IMR-90 (cell line): ENCODE results near the gene AKR1C4. TPM values are rescaled to one million over a fixed set of nuclear protein-coding genes. Genes with fewer than 3 reads are reported as not detected.

Experiments
- ATAC-seq: fragments of 200-7000 bp; cut with Tn5 transposase; 2 replicates; pipeline ENCODE4 v1.9.1; 2020; ENCODE audit warnings: low read depth, mild to moderate bottlenecking, moderate library complexity
- BruUV-seq: library from RNA; stranded (reverse); fragments of 400-500 nt; replicated peaks from 2 replicates; lab custom pipeline; 2021; lab: Mats Ljungman, UMichigan
- CTCF ChIA-PET: fragments of 300-600 bp; formaldehyde crosslinking; extraction: SDS; loops from one replicate; lab custom pipeline; 2021; ENCODE audit warnings: antibody characterized with exemption; lab: Yijun Ruan, JAX
- POLR2A ChIA-PET: fragments of 300-600 bp; sonication (Branson Sonifier 250); formaldehyde crosslinking; loops from one replicate; lab custom pipeline; 2022; ENCODE audit warnings: antibody characterized with exemption; ENCODE audit not compliant: unreplicated experiment; lab: Charles Lee
- DNase-seq: peaks from one replicate; pipeline ENCODE4 v3.0.0; 2013
- H2AFZ ChIP-seq: replicated peaks from 2 replicates; pipeline ENCODE3; 2013; ENCODE audit warnings: low read length, mild to moderate bottlenecking; ENCODE audit not compliant: poor library complexity
- H2AK5ac ChIP-seq: 2 replicates; pipeline ENCODE4 v1.6.1; 2013; ENCODE audit warnings: low read depth, low read length, inconsistent platforms
- H2AK9ac ChIP-seq: replicated peaks from 2 replicates; pipeline ENCODE3; 2013; ENCODE audit warnings: mild to moderate bottlenecking, low read depth, low read length, moderate library complexity; ENCODE audit not compliant: poor library complexity
- H2BK120ac ChIP-seq: 2 replicates; pipeline ENCODE4 v1.6.1; 2013; ENCODE audit warnings: low read depth, low read length, inconsistent platforms
- H2BK15ac ChIP-seq: 3 replicates; pipeline ENCODE4 v1.6.1; 2013; ENCODE audit warnings: low read depth, low read length, inconsistent platforms
- H2BK20ac ChIP-seq: 2 replicates; pipeline ENCODE4 v1.6.1; 2013; ENCODE audit warnings: low read depth, mild to moderate bottlenecking, inconsistent platforms, low read length, moderate library complexity
- H2BK5ac ChIP-seq: 2 replicates; pipeline ENCODE4 v1.6.1; 2013; ENCODE audit warnings: mild to moderate bottlenecking, low read depth, low read length, inconsistent platforms; ENCODE audit not compliant: poor library complexity, severe bottlenecking
- H3K14ac ChIP-seq: replicated peaks from 2 replicates; pipeline ENCODE4 v1.6.1; 2013; ENCODE audit warnings: low read depth, low read length, inconsistent platforms
- H3K18ac ChIP-seq: 2 replicates; pipeline ENCODE4 v1.6.1; 2013; ENCODE audit warnings: low read depth, low read length, control low read depth
- H3K23ac ChIP-seq: 2 replicates; pipeline ENCODE4 v1.6.1; 2013; ENCODE audit warnings: low read depth, low read length, inconsistent platforms
- H3K27ac ChIP-seq: 2 replicates; pipeline ENCODE4 v1.5.1; 2013; ENCODE audit warnings: mild to moderate bottlenecking, control low read depth, low read length; ENCODE audit not compliant: insufficient read depth
- H3K27me3 ChIP-seq: 2 replicates; pipeline ENCODE4 v1.6.1; 2013; ENCODE audit warnings: low read length; ENCODE audit not compliant: control insufficient read depth, insufficient read depth
- H3K36me3 ChIP-seq: 2 replicates; pipeline ENCODE4 v1.6.1; 2013; ENCODE audit warnings: low read length, mixed read lengths; ENCODE audit not compliant: control insufficient read depth, insufficient read depth
- H3K4ac ChIP-seq: 2 replicates; pipeline ENCODE4 v1.6.1; 2013; ENCODE audit warnings: low read depth, low read length, inconsistent platforms
- H3K4me1 ChIP-seq: 2 replicates; pipeline ENCODE4 v1.6.1; 2013; ENCODE audit warnings: low read length, mixed read lengths; ENCODE audit not compliant: control insufficient read depth, insufficient read depth
- H3K4me2 ChIP-seq: 2 replicates; pipeline ENCODE4 v1.6.1; 2013; ENCODE audit warnings: low read depth, mild to moderate bottlenecking, control low read depth, low read length, moderate library complexity
- H3K4me3 ChIP-seq: 2 replicates; pipeline ENCODE4 v1.5.1; 2013; ENCODE audit warnings: low read depth, mild to moderate bottlenecking, control low read depth, low read length, moderate library complexity; ENCODE audit not compliant: insufficient read depth
- H3K56ac ChIP-seq: 2 replicates; pipeline ENCODE4 v1.6.1; 2013; ENCODE audit warnings: low read length, inconsistent platforms; ENCODE audit not compliant: insufficient read depth; ENCODE audit errors: extremely low read depth
- H3K79me1 ChIP-seq, 2 experiments: 2 replicates each; pipeline ENCODE4 v1.6.1; 2013; ENCODE audit warnings: low read length in 2 of 2, inconsistent platforms in 1 of 2, low read depth in 1 of 2
- H3K9ac ChIP-seq: 2 replicates; pipeline ENCODE4 v1.6.1; 2013; ENCODE audit warnings: low read depth, low read length, control low read depth
- H3K9me1 ChIP-seq: 2 replicates; pipeline ENCODE4 v1.6.1; 2013; ENCODE audit warnings: low read length, inconsistent platforms; ENCODE audit not compliant: insufficient read depth
- H3K9me3 ChIP-seq: 2 replicates; pipeline ENCODE4 v1.6.1; 2013; ENCODE audit warnings: low read length; ENCODE audit not compliant: control insufficient read depth, insufficient read depth
- H4K20me1 ChIP-seq: 2 replicates; pipeline ENCODE4 v1.6.1; 2013; ENCODE audit warnings: low read length, inconsistent platforms; ENCODE audit not compliant: insufficient read depth
- H4K5ac ChIP-seq: 2 replicates; pipeline ENCODE4 v1.6.1; 2013; ENCODE audit warnings: mild to moderate bottlenecking, low read depth, low read length, control low read depth
- H4K8ac ChIP-seq, 2 experiments: 2 replicates each; pipeline ENCODE4 v1.6.1; 2013; ENCODE audit warnings: low read depth in 2 of 2, low read length in 2 of 2, control low read depth in 1 of 2, inconsistent platforms in 1 of 2
- H4K91ac ChIP-seq: 2 replicates; pipeline ENCODE4 v1.6.1; 2013; ENCODE audit warnings: low read depth, low read length, inconsistent platforms; ENCODE audit not compliant: insufficient read depth
- SMC3 ChIP-seq: fragments of 150-350 bp; IDR thresholded peaks from 2 replicates; pipeline ENCODE4 v1.6.1; 2016; ENCODE audit warnings: low read depth, mild to moderate bottlenecking, antibody characterized with exemption, low read length, moderate library complexity
- WGBS, 2 experiments: methylation state at CpG; one replicate each; pipeline versions ENCODE4 v1.1.5 to v1.1.7; 2013; ENCODE audit warnings: missing lambda C conversion rate in 2 of 2; ENCODE audit not compliant: insufficient read length in 1 of 2; ENCODE audit errors: extremely low coverage in 2 of 2; 5-methylcytosine and 5-hydroxymethylcytosine counted together
- dilution Hi-C: fragments of 300-500 bp; cut with HindIII; formaldehyde crosslinking; loops from one replicate; pipeline ENCODE4 v1.14.3; 2018; ENCODE audit warnings: low sequenced_read_pairs; ENCODE audit not compliant: unreplicated experiment
- in situ Hi-C: fragments of 300-500 bp; cut with MboI; formaldehyde crosslinking; loops from 3 replicates; pipeline ENCODE4 v1.14.3; 2019; ENCODE audit warnings: low sequenced_read_pairs, inconsistent platforms, mixed read lengths
- intact Hi-C: fragments of 100-400 bp; cut with micrococcal nuclease; formaldehyde crosslinking; loops from 2 replicates; pipeline ENCODE4 v1.10.0; 2022
- polyA plus RNA-seq, 3 experiments: library from polyadenylated mRNA; depleted of rRNA; stranded (reverse); fragments of >200 nt; gene quantifications; 2 replicates each; pipeline ENCODE4 v1.2.3, GENCODE V29; 2012; ENCODE audit warnings: low replicate concordance in 1 of 3
- total RNA-seq: library from RNA; depleted of rRNA; stranded (reverse); fragments of >200 nt; gene quantifications from 2 replicates; pipeline ENCODE4 v1.2.3, GENCODE V29; 2012

The AKR1C4 gene
- total and polyA plus RNA-seq, 2 of the 4 experiments (the other 2 are of a cell fraction): not detected

DNA sequence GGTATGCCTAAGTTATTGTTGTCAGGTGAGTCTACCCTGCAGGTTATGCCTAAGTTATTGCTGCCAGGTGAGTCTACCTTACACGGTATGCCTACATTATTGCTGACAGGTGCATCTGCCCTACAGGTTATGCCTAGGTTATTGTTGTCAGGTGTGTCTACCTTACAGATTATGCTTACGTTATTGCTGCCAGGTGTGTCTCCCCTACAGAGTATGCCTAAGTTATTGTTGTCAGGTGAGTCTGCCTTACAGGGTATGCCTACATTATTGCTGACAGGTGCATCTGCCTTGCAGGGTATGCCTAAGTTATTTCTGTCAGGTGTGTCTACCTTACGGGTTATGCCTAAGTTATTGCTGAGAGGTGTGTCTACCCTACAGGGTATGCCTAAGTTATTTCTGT, 64.2 kb downstream of the AKR1C4 start:
- Histone ChIP-seq H2BK5ac (no peak overlapping the region), H3K79me1 (no peaks in the 10 kb centered on the region), H3K27me3 (no peaks in the 10 kb centered on the region), H3K4ac (no peak overlapping the region), H3K18ac (no peak overlapping the region), H4K8ac (no peak overlapping the region), H3K27ac (no peak overlapping the region), H3K36me3 (no peaks in the 10 kb centered on the region), H4K5ac (no peak overlapping the region), H4K91ac (no peak overlapping the region), H2AK9ac (no peak overlapping the region), H2AFZ (no peak overlapping the region), H3K4me2 (no peak overlapping the region), H3K23ac (no peak overlapping the region), H3K4me3 (no peak overlapping the region), H2BK120ac (no peak overlapping the region), H4K20me1 (no peaks in the 10 kb centered on the region), H3K14ac (no peak overlapping the region), H3K56ac (no peak overlapping the region), H3K4me1 (no peaks in the 10 kb centered on the region), H2AK5ac (no peak overlapping the region), H2BK20ac (no peak overlapping the region), H3K9ac (no peak overlapping the region), H3K9me1 (no peaks in the 10 kb centered on the region), H3K9me3 (no peaks in the 10 kb centered on the region), H2BK15ac (no peak overlapping the region)
- DNase-seq: no peak
- dilution Hi-C loops (no loop called here), intact Hi-C loops (no loop called here), in situ Hi-C loops (no loop called here)
- ATAC-seq: no peak
- CTCF ChIA-PET: no interaction called here
- 100% methylated on average over 1 of the region's 3 CpGs; no CpG with 5 or more reads in 1 of the 2 experiments for WGBS, 2 experiments
- no peak for TF ChIP-seq SMC3
- POLR2A ChIA-PET: no interaction called here
- BruUV-seq: no TSS peak
